Measurements from ENCODE around the gene FH.

GRCh38 chr1:241475671-241476070 is 43.9 kb downstream of the FH start:
- no peak for TF ChIP-seq CTCF (IDR thresholded peaks at IDR 0.05; ENCODE audit: low read depth, low read length)
- no peak for TF ChIP-seq POLR2A (IDR thresholded peaks at IDR 0.05; ENCODE audit: extremely low read depth, insufficient read length)
